GM18505 (cell line): ENCODE data around the gene ADGRB3.
"Not testable (repeated sequence)": the region's sequence is repeated elsewhere in the genome, so short reads cannot be mapped to it uniquely, and the experiment has no call there.

ENCODE experiments used
- ATAC-seq: cut with Tn5 transposase; IDR thresholded peaks from one replicate; pipeline ENCODE4 v1.9.1; 2021; ENCODE audit not compliant: unreplicated experiment
- POLR2A ChIP-seq: IDR thresholded peaks from 4 replicates; pipeline ENCODE4 v1.6.1; 2011; ENCODE audit warnings: borderline replicate concordance; ENCODE audit not compliant: insufficient read depth, insufficient read length; ENCODE audit errors: extremely low read depth

Gene ADGRB3

GRCh38 chr6:68761985-68762384, 126.9 kb downstream of the ADGRB3 start:
- no peak for TF ChIP-seq POLR2A
- no peak for ATAC-seq

- TF ChIP-seq POLR2A = no peak
- no peak for ATAC-seq
These were observed 136.3 kb downstream of the ADGRB3 start for GRCh38 chr6:68771426-68771825.

- no peak for TF ChIP-seq POLR2A
- ATAC-seq = no peak
These were observed 139.8 kb downstream of the ADGRB3 start for GRCh38 chr6:68774843-68775242.

GRCh38 chr6:68776354-68776753, 141.3 kb downstream of the ADGRB3 start:
- no peak for TF ChIP-seq POLR2A
- ATAC-seq = no peak

- no peak for TF ChIP-seq POLR2A
- ATAC-seq = no peak
These were observed 142.9 kb downstream of the ADGRB3 start for GRCh38 chr6:68777956-68778355.

- no peak for TF ChIP-seq POLR2A
- ATAC-seq = no peak
These were observed 143.4 kb downstream of the ADGRB3 start for GRCh38 chr6:68778356-68779020.

- TF ChIP-seq POLR2A = no peak
These were observed 144.3 kb downstream of the ADGRB3 start for GRCh38 chr6:68779366-68779765.

GRCh38 chr6:68790128-68790527, 155.0 kb downstream of the ADGRB3 start:
- not testable (repeated sequence) for ATAC-seq

More at GRCh38 chr6:68779366-68779765, 144.3 kb downstream of the ADGRB3 start:
- ATAC-seq = no peak

GRCh38 chr6:68814976-68815375, 179.9 kb downstream of the ADGRB3 start:
- ATAC-seq = not testable (repeated sequence)

- TF ChIP-seq POLR2A = no peak
- no peak for ATAC-seq
These were observed 191.4 kb downstream of the ADGRB3 start for GRCh38 chr6:68826501-68826900.

GRCh38 chr6:68834551-68834950, 199.5 kb downstream of the ADGRB3 start:
- no peak for ATAC-seq
- TF ChIP-seq POLR2A = no peak

GRCh38 chr6:68838571-68838970, 203.5 kb downstream of the ADGRB3 start:
- no peak for TF ChIP-seq POLR2A
- no peak for ATAC-seq

- ATAC-seq = no peak
- TF ChIP-seq POLR2A = no peak
These were observed 217.7 kb downstream of the ADGRB3 start for GRCh38 chr6:68852791-68853190.

GRCh38 chr6:68859233-68859632, 224.2 kb downstream of the ADGRB3 start:
- no peak for TF ChIP-seq POLR2A
- no peak for ATAC-seq

GRCh38 chr6:68868646-68869045, 233.6 kb downstream of the ADGRB3 start:
- no peak for TF ChIP-seq POLR2A
- no peak for ATAC-seq
